ENCODE data around the gene KIFC3. TPM values are rescaled to one million over a fixed set of nuclear protein-coding genes. Genes with fewer than 3 reads are reported as not detected.
A peak's percentile ranks its signal among the peaks of the same experiment; 100 is the strongest.

Gene KIFC3
- total and polyA plus RNA-seq, 2 of the 13 experiments (the other 11 are each of a cell fraction or from before 2014, with no cell fraction given): 42.1 to 45.3 TPM

GRCh38 chr16:57799600-57800199 lies 2.6 kb downstream of the KIFC3 start (continued):
- TF ChIP-seq, protein P1, sequence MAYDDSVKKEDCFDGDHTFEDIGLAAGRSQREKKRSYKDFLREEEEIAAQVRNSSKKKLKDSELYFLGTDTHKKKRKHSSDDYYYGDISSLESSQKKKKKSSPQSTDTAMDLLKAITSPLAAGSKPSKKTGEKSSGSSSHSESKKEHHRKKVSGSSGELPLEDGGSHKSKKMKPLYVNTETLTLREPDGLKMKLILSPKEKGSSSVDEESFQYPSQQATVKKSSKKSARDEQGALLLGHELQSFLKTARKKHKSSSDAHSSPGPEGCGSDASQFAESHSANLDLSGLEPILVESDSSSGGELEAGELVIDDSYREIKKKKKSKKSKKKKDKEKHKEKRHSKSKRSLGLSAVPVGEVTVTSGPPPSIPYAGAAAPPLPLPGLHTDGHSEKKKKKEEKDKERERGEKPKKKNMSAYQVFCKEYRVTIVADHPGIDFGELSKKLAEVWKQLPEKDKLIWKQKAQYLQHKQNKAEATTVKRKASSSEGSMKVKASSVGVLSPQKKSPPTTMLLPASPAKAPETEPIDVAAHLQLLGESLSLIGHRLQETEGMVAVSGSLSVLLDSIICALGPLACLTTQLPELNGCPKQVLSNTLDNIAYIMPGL (CRISPR knock-in tag; IDR thresholded peaks at IDR 0.05; ENCODE audit: borderline replicate concordance in 1 of 2, low read depth in 1 of 2): no peak
- TF ChIP-seq ZNF280B (CRISPR knock-in tag; IDR thresholded peaks at IDR 0.05; ENCODE audit: borderline replicate concordance) (no peak), ELF3 (CRISPR knock-in tag; IDR thresholded peaks at IDR 0.05) (0 out of 2 replicates have a peak, but pooled peaks have one; percentile 10), PCBP1 (IDR thresholded peaks at IDR 0.05; ENCODE audit: borderline replicate concordance, low read depth, low read length) (no peak), ZNF430 (CRISPR knock-in tag; IDR thresholded peaks at IDR 0.05) (no peak), ZSCAN31 (CRISPR knock-in tag; IDR thresholded peaks at IDR 0.05; ENCODE audit: low read depth) (no peak), SCMH1 (CRISPR knock-in tag; IDR thresholded peaks at IDR 0.05; ENCODE audit: borderline replicate concordance) (no peak), ZNF34 (CRISPR knock-in tag; IDR thresholded peaks at IDR 0.05; ENCODE audit: borderline replicate concordance) (no peak), KAT7 (CRISPR knock-in tag; IDR thresholded peaks at IDR 0.05; ENCODE audit: borderline replicate concordance) (no peak), SOX6 (IDR thresholded peaks at IDR 0.05) (no peak), SOX6 (CRISPR knock-in tag; IDR thresholded peaks at IDR 0.05) (no peak), ZNF563 (CRISPR knock-in tag; IDR thresholded peaks at IDR 0.05) (no peak), ZNF414 (CRISPR knock-in tag; IDR thresholded peaks at IDR 0.05) (no peak), ZNF619 (CRISPR knock-in tag; IDR thresholded peaks at IDR 0.05) (no peak), ARNTL (CRISPR knock-in tag; IDR thresholded peaks at IDR 0.05) (no peak), BCL3 (CRISPR knock-in tag; IDR thresholded peaks at IDR 0.05) (no peak), SIN3A (IDR thresholded peaks at IDR 0.05; ENCODE audit: borderline replicate concordance, low read depth, low read length) (no peak), RFXANK (CRISPR knock-in tag; IDR thresholded peaks at IDR 0.05) (no peak)
- TF ChIP-seq, protein P2, sequence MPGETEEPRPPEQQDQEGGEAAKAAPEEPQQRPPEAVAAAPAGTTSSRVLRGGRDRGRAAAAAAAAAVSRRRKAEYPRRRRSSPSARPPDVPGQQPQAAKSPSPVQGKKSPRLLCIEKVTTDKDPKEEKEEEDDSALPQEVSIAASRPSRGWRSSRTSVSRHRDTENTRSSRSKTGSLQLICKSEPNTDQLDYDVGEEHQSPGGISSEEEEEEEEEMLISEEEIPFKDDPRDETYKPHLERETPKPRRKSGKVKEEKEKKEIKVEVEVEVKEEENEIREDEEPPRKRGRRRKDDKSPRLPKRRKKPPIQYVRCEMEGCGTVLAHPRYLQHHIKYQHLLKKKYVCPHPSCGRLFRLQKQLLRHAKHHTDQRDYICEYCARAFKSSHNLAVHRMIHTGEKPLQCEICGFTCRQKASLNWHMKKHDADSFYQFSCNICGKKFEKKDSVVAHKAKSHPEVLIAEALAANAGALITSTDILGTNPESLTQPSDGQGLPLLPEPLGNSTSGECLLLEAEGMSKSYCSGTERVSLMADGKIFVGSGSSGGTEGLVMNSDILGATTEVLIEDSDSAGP (CRISPR knock-in tag; IDR thresholded peaks at IDR 0.05; ENCODE audit: borderline replicate concordance): no peak
- TF ChIP-seq, protein P3, sequence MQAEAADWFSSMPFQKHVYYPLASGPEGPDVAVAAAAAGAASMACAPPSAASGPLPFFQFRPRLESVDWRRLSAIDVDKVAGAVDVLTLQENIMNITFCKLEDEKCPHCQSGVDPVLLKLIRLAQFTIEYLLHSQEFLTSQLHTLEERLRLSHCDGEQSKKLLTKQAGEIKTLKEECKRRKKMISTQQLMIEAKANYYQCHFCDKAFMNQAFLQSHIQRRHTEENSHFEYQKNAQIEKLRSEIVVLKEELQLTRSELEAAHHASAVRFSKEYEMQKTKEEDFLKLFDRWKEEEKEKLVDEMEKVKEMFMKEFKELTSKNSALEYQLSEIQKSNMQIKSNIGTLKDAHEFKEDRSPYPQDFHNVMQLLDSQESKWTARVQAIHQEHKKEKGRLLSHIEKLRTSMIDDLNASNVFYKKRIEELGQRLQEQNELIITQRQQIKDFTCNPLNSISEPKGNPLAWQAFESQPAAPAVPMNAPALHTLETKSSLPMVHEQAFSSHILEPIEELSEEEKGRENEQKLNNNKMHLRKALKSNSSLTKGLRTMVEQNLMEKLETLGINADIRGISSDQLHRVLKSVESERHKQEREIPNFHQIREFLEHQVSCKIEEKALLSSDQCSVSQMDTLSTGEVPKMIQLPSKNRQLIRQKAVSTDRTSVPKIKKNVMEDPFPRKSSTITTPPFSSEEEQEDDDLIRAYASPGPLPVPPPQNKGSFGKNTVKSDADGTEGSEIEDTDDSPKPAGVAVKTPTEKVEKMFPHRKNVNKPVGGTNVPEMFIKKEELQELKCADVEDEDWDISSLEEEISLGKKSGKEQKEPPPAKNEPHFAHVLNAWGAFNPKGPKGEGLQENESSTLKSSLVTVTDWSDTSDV (CRISPR knock-in tag; IDR thresholded peaks at IDR 0.05): no peak

Data from HepG2 (cell line).